GM18517 (cell line): Measurements from ENCODE around the gene EIF4A3.
"Not testable (repeated sequence)": the region's sequence is repeated elsewhere in the genome, so short reads cannot be mapped to it uniquely, and the experiment has no call there.

Experiments
- ATAC-seq: cut with Tn5 transposase; IDR thresholded peaks from one replicate; pipeline ENCODE4 v1.9.1; 2021; ENCODE audit warnings: mild to moderate bottlenecking, moderate library complexity; ENCODE audit not compliant: unreplicated experiment

The EIF4A3 gene

GRCh38 chr17:80173126-80173525, 26.2 kb upstream of the EIF4A3 start:
- no peak for ATAC-seq

- ATAC-seq: no peak
Measured at GRCh38 chr17:80171681-80172080, 24.8 kb upstream of the EIF4A3 start.

GRCh38 chr17:80169784-80170500, 23.0 kb upstream of the EIF4A3 start, which contains the start of gene CARD14:
Gene CARD14 (plus strand): TSS chr17:80170030. CDS start chr17:80181439, 11,409 bp downstream.
- no peak for ATAC-seq

- ATAC-seq: no peak
Measured at GRCh38 chr17:80169107-80169506, 22.2 kb upstream of the EIF4A3 start.

GRCh38 chr17:80168371-80168770, 21.4 kb upstream of the EIF4A3 start:
- ATAC-seq: no peak

- ATAC-seq: no peak
Measured at GRCh38 chr17:80166446-80166845, 19.5 kb upstream of the EIF4A3 start.

GRCh38 chr17:80164185-80164584, 17.3 kb upstream of the EIF4A3 start:
- ATAC-seq: no peak

- ATAC-seq: no peak
Measured at GRCh38 chr17:80163336-80163735, 16.4 kb upstream of the EIF4A3 start.

GRCh38 chr17:80160536-80160935, 13.6 kb upstream of the EIF4A3 start:
- no peak for ATAC-seq

- ATAC-seq: no peak
Measured at GRCh38 chr17:80158846-80159245, 11.9 kb upstream of the EIF4A3 start.

GRCh38 chr17:80155600-80155999, 8.7 kb upstream of the EIF4A3 start:
- ATAC-seq: not testable (repeated sequence)

GRCh38 chr17:80154166-80154565, 7.2 kb upstream of the EIF4A3 start:
- no peak for ATAC-seq

GRCh38 chr17:80153004-80153403, 6.1 kb upstream of the EIF4A3 start:
- ATAC-seq: no peak

GRCh38 chr17:80152081-80152702, 5.3 kb upstream of the EIF4A3 start:
- ATAC-seq: no peak

GRCh38 chr17:80151333-80151732, 4.4 kb upstream of the EIF4A3 start:
- no peak for ATAC-seq

GRCh38 chr17:80146121-80147034, 550 bp downstream of the EIF4A3 start:
- ATAC-seq: peak; percentile 26

GRCh38 chr17:80145076-80146075, 1.6 kb downstream of the EIF4A3 start:
- no peak for ATAC-seq

GRCh38 chr17:80142929-80143328, 4.0 kb downstream of the EIF4A3 start:
- no peak for ATAC-seq

GRCh38 chr17:80141463-80142165, 5.3 kb downstream of the EIF4A3 start:
- no peak for ATAC-seq
